Stimulated activated CD4-positive, alpha-beta T cell treated with anti-CD3 and anti-CD28 coated beads, Interleukin-2, amount 100 ng/mL, for 4 hours (primary cell): ENCODE data around the gene GOLGA7B.
"Not testable (repeated sequence)": the region's sequence is repeated elsewhere in the genome, so short reads cannot be mapped to it uniquely, and the experiment has no call there.

ENCODE experiments used
- DNase-seq: peaks from one replicate; pipeline ENCODE4 v3.0.0-alpha.2; 2020; ENCODE audit warnings: low read depth

GOLGA7B gene

DNA sequence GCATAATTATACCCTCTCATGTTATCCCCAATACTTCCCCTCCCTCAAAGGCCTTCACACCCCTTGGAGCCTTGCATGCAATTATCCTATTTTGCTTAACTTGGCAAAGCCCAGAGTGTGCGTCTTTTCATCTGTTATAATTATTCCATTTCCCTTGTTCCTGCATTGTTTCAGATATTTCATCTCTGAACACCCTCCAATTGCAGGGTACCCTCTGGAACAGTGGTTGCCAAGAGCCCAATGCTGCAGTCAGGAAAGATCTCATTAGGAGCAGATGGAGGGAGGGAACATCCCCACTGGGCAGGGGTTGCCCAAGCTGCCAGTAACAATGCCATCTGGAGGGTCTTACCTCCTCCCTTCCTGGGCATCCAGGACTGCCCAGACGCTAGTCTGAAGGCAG, 18.4 kb upstream of the GOLGA7B start:
- no peak for DNase-seq

DNA sequence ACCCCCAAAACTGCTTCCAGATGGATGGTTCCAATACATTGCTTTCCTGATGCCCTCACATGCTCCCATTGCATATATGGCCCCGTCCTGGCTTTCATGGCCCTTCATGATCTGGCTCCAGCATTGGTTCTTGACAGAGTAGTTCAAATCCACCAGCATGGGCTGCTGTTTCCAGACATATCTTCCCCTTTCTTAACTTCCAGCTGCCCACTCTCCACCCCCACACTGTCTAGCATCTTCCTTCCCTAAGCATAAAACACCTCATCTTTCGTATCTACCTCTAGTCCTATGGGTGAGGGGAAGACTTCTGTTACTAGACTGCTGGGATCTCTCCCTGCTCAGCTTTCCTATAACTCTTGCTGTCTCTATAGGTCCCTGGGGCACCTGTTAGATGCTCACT, 13.2 kb upstream of the GOLGA7B start:
- no peak for DNase-seq

DNA sequence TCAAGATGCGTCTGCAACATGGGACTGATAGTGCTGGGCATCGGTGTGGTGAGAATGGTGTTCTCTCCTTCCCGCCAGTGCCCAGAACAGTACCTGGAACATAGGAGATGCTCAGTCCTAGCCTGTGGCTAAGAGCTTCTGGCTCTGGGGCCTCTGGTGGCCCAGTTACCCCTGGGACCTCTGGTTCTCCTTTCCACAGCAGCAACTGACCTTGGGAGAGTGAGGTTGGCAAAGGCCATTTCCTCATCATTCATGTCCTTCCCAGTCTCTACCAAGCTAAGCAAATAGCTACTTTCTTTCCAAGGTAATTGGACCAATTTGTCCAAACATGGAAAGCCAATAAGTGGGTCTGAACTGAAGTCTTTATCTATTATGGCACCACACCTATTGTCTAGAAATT, 11.6 kb upstream of the GOLGA7B start:
- no peak for DNase-seq

DNA sequence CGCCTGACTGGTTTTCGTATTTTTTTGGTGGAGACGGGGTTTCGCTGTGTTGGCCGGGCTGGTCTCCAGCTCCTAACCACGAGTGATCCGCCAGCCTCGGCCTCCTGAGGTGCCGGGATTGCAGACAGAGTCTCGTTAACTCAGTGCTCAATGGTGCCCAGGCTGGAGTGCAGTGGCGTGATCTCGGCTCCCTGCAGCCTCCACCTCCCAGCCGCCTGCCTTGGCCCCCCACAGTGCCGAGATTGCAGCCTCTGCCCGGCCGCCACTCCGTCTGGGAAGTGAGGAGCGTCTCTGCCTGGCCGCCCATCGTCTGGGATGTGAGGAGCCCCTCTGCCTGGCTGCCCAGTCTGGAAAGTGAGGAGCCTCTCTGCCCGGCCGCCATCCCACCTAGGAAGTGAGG, 8.5 kb upstream of the GOLGA7B start:
- not testable (repeated sequence) for DNase-seq

DNA sequence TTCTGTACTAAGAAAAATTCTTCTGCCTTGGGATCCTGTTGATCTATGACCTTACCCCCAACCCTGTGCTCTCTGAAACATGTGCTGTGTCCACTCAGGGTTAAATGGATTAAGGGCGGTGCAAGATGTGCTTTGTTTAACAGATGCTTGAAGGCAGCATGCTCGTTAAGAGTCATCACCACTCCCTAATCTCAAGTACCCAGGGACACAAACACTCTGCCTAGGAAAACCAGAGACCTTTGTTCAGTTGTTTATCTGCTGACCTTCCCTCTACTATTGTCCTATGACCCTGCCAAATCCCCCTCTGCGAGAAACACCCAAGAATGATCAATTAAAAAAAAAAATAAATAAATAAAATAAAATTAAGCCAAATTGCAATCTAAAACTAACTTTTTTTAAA, 7.5 kb upstream of the GOLGA7B start:
- DNase-seq = not testable (repeated sequence)

DNA sequence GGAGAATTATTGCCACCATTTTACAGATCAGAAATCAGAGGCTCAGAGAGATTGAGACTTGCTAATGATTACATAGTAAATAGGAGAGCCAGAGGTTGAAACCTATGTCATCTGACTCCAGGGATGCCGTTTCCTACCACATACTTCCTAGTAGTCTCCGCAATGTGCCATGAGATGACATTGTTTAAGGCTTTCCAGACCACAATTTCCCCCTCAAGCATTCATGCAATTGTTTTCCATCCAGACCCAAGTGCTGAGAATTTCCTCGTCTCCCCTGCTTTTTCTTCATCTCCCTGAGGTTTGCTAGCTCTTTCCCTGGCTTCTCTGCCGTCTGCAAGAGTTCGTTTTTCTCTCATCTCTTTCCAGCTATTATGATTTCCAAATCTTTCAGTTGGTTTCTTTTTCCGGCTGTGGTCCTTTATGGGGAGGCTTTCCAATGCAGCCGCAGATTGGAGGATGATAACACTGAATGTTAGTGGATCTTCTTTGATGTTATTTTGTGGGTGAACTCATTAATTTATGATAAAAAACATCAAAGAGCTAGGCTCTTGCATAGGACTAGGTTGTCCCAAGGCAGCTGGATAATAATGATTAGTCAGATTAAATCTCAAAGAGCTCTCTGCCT, 6.9 kb upstream of the GOLGA7B start:
- DNase-seq = no peak

DNA sequence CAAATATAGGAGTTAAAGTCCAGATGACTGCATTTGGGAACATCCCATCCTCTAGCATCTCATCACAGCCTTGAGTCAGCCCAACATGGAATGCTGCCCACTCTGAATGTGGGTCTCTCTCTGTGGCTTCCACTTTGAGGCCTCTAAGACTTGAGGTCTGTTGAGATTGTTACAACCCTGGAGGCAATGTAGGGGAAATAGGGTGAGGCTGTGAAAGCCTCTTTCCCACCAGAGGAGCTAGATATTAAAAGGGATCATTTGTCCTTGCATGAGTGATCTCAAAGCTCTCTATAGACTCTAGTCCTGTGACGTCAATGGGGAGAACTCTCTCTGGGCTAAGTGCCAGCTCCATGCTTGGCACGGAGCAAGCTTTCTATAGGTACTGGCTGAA, 6.4 kb upstream of the GOLGA7B start:
- DNase-seq = no peak

DNA sequence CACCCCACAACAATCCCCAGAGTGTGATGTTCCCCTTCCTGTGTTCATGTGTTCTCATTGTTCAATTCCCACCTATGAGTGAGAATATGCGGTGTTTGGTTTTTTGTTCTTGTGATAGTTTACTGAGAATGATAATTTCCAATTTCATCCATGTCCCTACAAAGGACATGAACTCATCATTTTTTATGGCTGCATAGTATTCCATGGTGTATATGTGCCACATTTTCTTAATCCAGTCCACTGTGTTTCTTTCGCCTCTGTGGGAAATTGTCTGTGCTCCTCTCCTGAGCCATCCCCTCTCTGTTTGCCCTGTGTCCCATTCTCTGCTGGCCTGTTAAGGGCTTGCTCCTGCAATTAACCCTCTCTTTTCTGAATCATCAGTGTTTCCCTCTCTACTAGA, 5.7 kb upstream of the GOLGA7B start:
- not testable (repeated sequence) for DNase-seq

DNA sequence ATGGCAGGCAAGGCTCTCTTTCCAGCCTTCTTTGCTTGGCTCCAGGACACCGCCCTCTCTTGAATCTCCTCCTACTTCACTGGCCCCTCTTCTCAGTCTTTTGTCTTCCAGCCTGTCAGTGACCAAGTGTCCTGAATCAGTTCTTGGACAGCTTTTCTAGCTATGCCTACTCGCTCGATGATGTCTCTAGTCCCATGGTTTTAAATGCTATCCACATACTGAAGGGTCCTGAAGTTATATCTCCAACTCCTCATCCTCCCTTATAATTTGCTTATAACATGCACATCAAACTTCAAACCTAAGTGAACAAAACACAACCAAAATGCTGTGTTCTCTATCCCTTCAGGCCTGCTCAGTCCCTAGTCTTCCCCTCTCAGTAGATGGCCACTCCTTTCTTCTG, 5.0 kb upstream of the GOLGA7B start:
- DNase-seq = no peak

DNA sequence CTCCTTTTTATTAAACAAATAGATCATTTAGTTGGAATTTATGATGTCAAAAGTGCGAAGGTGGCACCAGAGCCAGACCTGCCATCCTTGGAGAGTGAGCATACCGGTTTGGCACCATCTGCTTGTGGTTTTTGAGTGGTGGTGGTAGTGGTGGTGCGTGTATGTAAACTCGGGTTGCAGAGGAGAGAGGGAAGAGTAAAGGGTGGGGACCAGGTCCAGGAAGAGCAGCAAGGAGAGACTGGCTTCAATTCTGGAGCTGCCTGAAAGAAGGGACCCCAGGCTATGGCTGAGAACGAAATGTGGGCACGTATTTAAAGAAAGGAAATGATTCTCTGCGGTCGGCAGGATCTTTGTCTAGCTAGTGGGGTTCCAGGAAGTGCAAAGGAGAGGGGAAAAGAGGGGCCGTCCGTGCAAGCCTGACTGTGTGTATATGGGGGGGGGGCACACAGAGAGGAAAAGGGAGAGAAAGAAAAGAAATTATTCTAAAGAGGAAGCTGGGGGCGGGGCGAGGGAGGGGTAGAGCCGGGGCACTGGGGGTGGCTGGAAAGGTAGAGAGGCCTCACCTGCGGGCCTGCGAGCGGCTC, 448 bp upstream of the GOLGA7B start:
- DNase-seq = peak; percentile 26

DNA sequence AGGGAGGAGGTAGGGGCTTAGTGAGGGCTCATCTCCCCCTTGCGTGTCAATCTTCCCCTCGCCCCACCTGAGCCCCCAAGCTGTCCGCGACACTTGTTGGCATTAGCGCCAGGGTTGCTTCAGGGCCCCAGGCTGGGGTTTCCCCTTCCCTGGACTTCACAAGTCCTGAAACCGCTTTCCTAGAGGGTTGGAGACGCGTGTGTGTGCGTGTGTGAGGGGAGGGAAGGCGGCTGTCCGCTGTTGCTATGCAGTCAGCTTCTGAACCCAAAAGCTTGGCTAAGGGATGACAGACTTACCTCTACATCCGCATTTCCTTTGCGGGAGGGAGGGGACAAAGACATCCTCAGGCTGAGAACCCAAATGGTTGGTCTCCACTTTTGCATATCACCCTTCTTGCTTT, 803 bp downstream of the GOLGA7B start:
- no peak for DNase-seq

DNA sequence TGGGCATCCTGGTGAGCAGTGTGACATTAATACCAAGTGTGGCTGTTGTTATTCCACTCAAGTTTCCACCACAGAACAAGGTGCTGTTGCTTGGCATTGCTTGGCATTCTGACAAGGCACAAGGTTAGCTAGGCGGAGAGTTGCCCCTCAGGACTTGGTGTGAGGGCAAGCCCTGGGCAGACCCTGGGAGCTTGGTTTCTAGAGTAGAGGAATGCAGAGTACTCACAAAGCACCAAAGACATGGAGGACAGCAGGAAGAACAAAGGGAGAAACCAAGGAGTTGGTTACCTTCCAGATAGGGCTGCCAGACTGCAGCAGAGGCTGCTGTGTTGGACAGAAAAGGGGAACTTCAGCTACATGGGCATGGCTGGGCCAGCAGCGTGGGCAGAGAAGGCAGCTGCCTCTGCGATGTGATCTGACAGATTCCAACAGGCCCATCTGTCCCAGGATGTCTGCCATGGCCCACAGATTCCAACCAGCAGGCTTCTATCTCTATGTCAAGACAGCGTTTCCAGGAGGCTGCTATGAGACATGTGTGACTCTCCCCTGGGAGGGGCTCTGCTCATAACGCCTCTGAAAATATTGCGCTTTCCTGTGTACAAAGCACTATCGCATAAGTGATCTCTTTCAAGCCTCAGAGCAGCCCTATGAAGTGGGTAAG, 1.8 kb downstream of the GOLGA7B start:
- DNase-seq = no peak

DNA sequence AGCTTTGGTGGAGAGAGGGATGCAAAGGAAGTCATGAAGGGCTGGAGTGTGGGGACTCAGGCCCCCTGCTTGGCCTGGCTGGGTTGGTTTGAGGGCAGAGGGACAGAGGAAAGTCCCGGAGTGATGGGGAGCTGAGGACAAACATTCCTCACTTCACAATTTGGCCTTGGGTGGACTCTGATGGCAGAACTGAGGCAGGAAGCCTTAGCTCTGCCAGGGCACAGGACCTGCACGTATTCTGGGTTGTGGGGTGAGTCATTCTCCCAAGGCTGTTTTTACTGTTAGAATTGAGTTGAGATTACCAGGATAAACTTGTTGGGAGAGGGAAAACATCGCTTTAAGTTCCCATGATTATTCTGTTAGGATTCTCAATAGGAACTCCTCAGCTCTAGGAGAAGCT, 2.6 kb downstream of the GOLGA7B start:
- DNase-seq = no peak

DNA sequence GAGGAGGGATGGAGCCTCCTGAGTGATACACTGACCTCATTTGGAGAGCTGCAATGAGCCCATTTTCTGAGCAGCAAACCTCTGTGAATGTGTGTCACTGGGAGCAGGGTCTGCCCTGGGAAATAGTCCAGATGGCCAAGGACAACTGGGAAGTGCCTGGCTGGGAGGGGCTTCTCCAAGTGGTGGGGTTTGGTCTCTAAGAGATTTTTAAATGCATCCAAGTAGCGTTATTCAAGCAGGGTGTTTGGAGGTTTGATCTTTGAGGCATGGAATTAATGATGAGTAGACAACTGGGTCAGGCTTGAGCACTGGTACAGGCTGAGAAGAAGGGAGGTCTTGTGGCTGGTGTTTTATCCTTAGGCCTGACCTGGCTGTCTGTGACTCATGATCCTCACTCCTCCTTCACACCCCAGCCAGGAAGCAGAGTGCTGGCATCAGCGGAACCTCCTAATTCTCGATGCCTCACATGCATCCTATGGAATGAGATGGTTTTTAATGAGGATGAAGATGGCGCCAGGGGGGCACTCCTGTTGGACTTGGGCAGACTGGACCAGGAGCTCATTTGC, 3.3 kb downstream of the GOLGA7B start:
- no peak for DNase-seq

DNA sequence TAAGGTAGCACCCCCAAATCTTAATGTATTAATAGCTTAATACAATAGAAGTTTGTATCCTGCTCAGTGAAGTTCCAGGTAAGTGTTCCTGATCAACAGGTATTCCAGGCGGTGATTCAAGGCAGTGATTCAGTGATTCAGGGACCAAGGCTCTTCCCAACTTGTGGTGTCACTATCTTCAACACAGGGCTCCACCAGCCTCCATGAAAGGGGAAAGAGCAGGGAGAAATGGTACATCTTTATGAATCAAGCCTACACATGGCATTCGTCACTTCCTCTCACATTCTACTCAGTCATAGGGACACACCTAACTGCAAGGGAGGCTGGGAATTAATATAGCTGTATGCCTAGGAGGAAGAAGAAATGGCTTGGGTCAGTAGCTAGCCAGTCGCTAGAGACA, 5.1 kb downstream of the GOLGA7B start:
- no peak for DNase-seq

DNA sequence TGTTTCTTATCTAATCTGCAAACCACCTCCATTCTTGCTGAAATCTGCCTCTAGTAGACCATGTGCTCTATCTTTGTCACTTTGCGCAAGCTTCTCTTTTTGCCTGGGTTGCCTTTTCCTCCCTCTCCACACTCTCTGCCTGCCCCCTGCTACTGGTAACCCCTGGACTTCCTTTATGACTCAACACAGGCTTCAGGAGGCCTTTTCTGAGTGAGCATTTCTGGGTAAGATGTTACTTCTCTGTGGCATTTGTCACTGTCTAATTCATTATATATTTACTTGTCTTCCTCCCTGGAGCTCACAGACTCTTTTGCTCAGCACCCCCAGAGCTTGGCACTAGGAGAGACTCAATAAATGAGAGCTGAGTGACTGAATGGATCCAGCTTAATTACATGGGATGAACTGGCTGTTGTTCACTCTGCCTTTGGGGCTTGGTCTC, 8.4 kb downstream of the GOLGA7B start:
- DNase-seq = no peak

DNA sequence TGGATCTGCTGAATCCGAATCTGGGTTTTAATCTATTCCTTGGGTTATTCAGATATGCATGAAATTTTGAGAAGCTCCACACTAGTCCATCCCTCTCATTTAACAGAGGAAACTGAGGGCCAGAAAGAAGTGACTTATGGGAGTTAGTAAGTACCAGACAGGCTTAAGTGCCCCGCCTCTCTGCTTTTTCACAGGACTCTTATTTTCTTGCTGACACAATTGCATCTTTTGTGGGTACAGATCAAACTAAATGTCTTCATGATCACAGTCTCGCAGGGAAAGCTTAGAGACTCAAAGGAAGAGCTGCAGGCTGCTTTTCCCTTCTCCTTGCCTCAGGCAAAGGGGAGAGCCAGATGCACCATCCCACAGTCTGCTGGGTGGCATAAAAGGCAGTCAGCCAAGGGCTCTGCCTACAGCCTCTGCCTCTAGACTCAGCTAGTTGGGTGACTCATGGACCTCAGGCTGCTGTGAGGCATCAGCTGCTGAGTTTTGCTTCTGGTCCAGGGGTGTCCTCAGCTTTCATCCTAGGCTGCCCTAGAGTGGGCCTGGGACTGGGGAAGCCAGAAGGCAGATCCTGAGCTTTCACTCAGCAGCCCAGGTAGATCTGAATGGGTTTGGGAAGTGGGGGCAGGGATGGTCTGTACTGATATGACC, 11.6 kb downstream of the GOLGA7B start:
- no peak for DNase-seq

DNA sequence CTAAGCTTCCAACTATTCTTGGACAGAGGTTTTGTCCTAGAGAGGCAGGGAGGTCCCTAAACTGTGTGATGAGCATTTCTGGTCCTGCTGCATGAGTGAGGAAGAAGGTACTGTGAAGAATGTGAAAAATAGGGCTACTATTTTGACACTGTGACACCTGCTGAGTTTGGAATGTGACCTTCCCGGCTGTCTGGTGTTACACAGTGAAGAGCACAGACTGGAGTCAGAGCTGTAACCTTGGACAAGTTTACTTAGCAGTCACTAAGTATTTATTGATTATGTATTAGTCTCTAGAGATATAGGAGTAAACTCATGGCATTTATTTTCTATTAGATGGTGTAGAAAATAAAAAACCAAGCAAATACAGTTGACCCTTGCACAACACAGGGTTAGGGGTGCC, 12.3 kb downstream of the GOLGA7B start:
- no peak for DNase-seq

DNA sequence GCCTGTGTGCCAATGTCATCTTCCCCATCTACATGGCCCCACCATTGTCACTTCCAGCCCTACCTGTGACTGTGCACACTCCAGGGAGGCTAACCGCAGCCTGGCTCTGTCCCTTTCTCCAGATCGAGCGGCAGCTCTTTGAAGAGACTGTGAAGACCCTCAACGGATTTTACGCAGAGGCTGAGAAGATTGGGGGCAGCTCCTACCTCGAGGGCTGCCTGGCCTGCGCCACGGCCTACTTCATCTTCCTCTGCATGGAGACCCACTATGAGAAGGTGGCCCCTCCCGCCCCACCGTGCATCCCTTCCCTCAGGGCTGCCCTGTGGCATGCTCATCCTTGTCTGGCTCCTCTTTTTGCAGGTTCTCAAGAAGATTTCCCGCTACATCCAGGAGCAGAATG, 14.2 kb downstream of the GOLGA7B start:
- DNase-seq = no peak

DNA sequence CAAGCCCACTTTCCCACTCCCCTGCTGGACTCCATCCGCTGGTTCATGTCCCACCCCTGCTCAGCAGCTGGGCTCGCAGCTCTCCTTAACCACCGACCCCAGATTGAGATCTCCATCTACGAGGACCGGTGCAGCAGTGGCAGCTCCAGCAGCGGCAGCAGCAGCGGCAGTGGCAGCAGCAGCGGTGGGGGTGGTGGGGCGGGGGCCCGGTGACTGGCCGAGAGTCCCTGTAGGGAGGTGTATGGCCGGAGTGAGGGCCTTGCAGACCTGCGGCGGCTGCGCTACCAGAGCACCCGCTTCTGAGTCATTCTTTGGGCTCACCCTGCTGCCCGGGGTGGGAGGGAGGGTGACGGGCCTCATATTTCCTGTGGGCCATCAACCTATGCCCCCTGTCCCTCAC, 15.8 kb downstream of the GOLGA7B start:
- no peak for DNase-seq

DNA sequence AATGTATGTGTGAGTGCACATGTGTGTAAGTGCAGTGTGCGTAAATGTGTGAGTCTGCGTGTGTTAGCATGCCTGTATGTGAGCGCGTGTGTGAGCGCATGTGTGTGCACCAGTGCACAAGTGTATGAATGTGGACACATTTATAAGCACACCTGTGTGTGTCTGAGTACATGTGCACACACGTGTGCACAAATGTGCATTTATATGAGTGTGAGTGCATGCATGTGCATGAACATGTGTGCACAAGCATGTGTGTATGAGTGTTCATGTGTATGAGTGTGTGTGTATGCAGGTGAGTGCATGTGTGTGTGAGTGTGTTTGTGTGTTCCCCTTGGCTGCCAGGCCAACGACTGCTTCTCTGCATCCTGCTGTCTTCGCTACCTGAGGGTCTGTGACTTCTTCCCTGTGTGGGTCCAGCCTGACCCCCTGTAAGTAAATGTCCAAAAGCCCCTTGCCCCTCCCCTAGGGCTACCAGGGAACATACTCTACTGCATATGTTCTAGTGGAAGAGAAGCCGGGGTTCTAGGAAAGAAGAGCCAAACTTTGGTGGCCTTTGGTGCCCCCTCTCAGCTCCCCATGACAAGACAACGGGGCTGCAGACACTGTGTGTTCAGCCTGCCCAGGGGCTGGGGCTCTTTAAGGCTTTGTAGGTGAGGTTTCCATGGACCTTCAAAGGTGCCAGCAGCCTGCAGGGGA, 17.0 kb downstream of the GOLGA7B start:
- DNase-seq = no peak

DNA sequence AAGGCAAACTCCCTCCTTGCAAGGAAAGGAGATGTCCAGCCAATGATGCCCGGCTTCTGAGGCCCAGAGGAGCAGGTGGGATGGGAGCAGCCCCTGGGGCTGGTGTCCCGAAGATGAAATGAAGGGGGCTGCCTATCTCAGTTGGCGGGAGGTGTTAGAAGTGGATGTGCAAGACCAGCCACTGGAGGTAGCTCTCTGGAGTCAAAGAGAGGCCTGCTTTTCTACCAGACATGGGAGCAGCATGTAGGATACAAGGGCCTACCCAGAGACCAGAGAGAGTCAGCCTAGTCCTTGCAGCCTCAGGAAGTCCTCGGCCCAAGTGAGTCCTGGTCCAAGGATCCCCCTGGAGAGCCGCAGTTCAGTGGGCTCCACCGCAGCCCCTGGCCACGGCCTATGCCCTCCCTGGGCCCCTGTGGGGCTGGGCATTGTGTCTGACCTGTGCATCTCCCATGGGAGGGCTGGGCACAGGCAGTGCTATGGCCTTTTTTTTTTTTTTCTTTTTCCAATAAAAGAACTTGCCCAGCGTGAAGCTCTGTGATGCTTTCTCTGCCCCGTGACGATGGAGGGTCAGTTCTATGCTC, 17.7 kb downstream of the GOLGA7B start:
- DNase-seq = no peak
